Measurements from ENCODE around the gene PCSK7.
"Not testable (repeated sequence)": the region's sequence is repeated elsewhere in the genome, so short reads cannot be mapped to it uniquely, and the experiment has no call there.

Gene PCSK7

GRCh38 chr11:117214404-117215110 is 17.3 kb downstream of the PCSK7 start:
- DNase-seq (ENCODE audit: low spot score): no peak

DNA sequence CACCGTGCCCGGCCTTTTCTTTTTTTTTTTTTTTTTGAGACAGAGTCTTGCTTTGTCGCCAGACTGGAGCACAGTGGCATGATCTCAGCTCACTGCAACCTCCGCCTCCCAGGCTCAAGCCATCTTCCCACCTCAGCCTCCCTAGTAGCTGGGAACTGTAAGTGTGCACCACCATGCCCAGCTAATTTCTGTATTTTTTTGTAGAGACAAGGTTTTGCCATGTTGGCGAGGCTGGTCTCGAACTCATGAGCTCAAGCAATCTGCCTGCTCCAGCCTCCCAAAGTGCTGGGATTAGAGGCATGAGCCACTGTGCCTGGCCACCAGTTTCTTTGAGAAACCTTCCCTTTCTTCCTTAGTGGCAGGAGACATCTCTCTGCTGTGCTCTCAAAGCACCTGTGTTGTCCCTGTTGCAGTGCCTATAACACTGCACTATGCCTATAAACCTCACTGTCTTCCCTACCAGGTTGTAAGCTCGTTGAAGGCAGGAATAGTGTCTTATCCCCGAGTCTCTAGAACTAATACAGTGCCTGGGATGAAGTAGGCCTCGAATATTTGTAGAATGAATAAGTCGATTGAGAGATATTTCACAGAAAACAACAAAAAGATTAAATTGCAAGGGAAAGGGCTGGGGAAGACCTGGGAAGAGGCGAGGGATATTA is 19.0 kb downstream of the PCSK7 start:
- no peak for DNase-seq (ENCODE audit: low spot score)

DNA sequence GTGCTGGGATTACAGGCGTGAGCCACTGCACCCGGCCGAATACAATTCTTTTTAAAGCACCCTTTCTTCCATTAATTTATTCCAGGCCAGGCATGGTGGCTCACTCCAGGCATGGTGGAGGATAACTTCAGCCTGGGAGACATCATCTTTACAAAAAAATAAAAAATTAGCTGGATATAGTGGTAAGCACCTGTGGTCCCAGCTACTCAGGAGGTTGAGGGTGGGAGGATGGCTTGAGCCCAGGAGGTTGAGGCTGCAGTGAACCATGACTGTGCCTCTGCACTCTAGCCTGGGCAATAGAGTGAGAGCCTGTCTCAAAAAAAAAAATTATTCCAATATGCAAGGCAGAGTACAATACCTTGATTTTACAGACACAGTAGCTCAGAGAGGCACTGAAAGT is 21.3 kb downstream of the PCSK7 start:
- DNase-seq (ENCODE audit: low spot score): no peak

GRCh38 chr11:117209351-117210125 is 22.3 kb downstream of the PCSK7 start:
- not testable (repeated sequence) for DNase-seq (ENCODE audit: low spot score)

GRCh38 chr11:117208710-117209109 is 23.2 kb downstream of the PCSK7 start:
- not testable (repeated sequence) for DNase-seq (ENCODE audit: low spot score)

DNA sequence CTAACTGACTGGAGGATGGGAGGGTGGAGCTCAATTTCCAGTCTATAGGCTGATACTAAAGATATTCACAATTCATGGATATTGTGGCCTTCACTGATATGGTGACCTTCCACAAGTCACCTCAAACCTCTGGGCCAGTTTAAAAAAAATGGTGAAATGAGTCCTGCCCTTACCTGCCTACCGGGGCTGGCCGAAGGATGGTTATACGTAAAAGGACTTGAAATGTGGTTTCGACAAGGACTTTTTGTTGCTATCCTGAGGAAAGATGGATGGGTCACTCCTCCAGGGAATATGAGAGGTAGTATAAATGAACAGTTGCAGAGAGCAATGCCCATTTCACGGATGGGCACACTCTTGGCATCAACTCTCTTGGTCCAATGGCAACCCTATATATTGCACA is 24.4 kb downstream of the PCSK7 start:
- DNase-seq (ENCODE audit: low spot score): not testable (repeated sequence)

DNA sequence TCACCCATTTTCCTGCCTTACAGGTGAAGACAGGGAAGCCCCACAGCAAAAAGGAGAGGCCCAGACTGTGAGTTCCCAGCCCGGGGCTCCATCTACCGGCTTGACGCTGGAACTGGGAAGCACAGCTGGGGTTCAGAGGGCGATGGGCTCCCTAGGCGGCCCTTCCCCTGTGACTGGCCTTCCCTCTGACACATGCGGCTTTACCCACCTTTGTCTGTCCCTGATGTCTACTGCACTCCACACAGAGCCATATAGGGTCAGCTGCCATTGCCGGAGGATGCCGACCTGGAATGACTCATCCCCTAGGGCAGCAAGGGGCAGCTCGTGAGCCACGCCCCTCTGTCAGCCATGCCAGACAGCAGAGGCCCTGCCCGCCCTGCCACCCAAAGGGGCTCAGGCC is 25.0 kb downstream of the PCSK7 start:
- not testable (repeated sequence) for DNase-seq (ENCODE audit: low spot score)

DNA sequence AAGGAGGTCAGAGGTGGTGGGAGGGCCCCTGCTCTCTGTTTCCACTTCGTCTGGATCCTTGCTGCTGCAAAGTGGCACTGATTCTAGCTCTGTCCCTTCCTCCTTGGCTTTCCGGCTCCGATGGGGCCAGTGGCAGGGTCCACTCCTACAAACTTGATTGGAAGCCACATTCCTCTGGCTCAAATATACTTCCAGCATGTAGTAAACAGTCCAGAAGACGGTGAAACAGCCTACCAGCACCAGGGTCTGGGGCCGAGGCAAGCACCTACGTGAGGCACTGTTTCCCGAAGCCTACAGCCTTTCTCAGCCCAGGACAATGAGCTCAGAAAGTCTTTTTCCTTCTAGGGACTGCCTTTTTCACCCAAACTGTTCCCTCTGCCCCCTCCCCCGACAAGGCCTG is 25.8 kb downstream of the PCSK7 start:
- not testable (repeated sequence) for DNase-seq (ENCODE audit: low spot score)

DNA sequence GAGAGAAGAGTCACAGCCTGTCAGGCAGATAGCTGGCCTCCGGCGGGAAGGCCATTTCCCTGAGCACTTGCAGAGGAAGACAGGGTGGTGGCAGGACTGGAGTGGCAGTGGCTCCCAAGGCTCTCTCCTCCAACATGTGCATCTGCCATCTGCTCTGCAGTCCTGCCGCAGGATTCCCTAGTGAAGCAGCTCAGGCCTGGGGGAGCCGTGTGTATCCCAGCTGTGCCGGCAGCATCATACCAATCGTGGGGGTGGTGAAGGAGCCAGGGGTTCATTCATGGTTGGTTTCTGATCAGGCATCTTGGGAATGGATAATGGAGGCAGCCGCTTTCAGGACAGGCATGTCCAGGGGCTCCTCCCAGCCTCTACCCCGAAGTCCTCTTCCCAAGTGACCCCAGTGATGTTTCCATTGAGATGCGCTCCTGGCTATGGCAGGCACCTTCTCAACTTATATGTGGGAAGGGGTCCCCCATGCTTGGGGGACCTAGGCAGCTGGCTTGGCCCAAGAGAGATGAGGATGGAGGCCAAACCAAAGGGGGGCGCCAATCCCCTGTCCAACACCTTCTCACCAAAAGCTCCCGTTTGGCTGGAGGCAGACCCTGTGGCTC is 26.6 kb downstream of the PCSK7 start:
- DNase-seq (ENCODE audit: low spot score): no peak

DNA sequence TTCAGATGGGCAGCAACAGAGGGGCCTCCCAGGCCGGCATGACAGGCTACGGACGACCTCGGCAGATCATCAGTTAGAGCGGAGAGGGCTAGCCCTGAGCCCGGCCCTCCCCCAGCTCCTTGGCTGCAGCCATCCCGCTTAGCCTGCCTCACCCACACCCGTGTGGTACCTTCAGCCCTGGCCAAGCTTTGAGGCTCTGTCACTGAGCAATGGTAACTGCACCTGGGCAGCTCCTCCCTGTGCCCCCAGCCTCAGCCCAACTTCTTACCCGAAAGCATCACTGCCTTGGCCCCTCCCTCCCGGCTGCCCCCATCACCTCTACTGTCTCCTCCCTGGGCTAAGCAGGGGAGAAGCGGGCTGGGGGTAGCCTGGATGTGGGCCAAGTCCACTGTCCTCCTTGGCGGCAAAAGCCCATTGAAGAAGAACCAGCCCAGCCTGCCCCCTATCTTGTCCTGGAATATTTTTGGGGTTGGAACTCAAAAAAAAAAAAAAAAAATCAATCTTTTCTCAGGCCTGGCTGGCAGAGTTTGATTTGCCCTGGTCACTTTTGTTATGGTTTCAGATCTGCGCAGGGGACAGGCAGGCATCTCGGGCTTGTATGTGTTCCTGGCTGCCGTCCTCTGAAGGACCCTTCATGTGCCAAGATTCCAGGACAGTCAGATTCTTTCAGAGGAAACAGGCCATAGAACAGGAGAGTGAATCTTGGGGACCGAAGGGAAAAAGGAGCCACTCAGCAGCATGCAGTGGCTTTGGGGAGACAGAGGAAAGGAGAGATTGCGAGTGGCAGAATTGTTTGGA is 27.4 kb downstream of the PCSK7 start:
- no peak for DNase-seq (ENCODE audit: low spot score)

GRCh38 chr11:117203069-117203407 is 28.8 kb downstream of the PCSK7 start:
- no peak for DNase-seq (ENCODE audit: low spot score)

DNA sequence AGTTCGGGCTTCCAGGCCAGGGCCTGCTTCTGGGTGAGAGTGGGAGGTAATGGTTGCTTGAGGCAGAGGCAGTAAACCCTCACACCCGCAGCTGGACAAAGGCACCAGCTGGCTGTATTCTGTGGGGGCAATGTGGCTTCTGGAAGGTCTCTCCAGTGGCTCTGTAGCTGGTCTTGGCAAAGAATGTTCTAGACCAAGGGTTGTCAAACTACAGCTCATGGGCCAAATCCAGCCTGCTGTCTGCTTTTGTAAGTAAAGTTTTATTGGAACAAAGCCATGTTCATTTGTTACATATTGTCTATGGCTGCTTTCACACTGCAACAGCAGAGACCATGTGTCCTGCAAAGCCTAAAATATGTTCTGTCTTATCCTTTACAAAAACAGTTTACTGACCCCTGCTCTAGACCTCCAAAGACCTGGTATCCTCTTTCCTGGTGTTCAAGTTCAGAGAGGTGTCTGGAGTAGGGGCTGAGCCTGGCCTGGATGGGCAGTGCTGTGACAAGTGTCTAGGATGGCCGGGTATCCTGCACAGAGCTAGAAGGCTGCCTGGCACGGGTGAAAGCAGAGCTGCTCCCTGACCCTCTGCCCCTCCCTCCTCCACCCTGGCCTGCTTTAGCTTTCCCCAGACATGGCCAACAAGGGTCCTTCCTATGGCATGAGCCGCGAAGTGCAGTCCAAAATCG is 29.3 kb downstream of the PCSK7 start:
- no peak for DNase-seq (ENCODE audit: low spot score)

DNA sequence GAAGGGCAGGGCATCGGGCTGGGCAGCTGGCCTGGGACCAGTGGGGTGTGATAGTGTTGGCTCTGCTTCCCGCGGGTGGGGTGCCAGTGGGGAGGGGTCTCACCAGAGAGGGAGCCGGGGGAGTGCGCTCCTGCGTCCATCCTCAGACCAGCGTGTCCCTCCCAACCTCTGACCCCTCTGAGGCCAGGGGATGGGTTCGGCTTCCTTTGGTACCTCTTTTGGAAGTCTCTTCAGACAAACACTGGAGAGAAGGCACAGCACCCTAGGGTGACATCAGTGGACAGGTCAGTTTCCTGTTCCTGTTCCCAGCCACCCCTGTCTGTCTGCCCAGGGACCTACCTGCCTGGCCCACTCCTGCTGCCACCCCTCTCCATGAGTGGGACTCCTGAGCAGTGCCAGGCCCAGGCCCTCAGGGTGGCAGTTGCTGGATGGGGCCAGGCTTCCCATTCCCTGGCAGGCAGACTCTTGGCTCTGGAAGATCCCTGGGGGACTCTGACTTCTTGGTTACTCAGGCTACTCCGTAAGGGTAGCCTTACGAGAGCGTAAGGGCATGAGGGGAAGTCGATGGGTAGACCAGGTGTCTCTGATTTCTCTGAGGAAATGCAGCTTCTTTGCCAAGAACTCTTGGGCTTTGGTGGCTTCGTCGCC is 30.1 kb downstream of the PCSK7 start:
- no peak for DNase-seq (ENCODE audit: low spot score)

- DNase-seq (ENCODE audit: low spot score): no peak
Observed at GRCh38 chr11:117200813-117201657, 30.8 kb downstream of the PCSK7 start.

- DNase-seq (ENCODE audit: low spot score): no peak
Observed at GRCh38 chr11:117199916-117200812, 31.7 kb downstream of the PCSK7 start.

DNA sequence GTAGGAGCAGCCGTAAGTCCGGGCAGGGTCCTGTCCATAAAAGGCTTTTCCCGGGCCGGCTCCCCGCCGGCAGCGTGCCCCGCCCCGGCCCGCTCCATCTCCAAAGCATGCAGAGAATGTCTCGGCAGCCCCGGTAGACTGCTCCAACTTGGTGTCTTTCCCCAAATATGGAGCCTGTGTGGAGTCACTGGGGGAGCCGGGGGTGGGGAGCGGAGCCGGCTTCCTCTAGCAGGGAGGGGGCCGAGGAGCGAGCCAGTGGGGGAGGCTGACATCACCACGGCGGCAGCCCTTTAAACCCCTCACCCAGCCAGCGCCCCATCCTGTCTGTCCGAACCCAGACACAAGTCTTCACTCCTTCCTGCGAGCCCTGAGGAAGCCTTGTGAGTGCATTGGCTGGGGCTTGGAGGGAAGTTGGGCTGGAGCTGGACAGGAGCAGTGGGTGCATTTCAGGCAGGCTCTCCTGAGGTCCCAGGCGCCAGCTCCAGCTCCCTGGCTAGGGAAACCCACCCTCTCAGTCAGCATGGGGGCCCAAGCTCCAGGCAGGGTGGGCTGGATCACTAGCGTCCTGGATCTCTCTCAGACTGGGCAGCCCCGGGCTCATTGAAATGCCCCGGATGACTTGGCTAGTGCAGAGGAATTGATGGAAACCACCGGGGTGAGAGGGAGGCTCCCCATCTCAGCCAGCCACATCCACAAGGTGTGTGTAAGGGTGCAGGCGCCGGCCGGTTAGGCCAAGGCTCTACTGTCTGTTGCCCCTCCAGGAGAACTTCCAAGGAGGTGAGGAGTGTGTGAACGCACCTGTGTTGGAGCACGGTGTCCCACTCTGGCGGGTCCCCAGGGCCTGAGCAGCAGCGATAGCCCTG is 32.6 kb downstream of the PCSK7 start, which contains the start of gene TAGLN:
Gene TAGLN (plus strand): TSS at position 318 of the 863 bp plus-strand sequence. CDS start 3,644 bp downstream, outside the sequence.
- no peak for DNase-seq (ENCODE audit: low spot score)

DNA sequence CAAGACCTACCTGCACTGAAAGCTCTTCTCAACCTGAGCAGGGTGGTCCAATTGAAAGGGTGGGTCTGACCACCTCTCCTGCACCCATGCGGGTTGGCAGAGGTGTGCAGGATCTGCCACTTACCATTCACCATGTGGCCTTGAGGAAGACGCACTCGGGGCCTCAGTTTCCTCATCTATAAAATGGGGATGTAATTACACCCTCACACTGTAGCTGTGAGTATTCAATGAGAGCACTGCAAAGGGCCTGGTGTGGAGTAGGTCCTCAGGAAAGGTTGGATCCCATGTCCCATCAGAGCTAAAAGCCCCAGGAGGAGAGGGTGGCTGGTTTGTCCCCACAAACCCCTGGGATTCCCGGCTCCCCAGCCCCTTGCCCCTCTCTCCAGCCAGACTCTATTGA is 33.3 kb downstream of the PCSK7 start:
- DNase-seq (ENCODE audit: low spot score): no peak
